HepG2 (cell line): ENCODE results near the gene NUP107. TPM values are rescaled to one million over a fixed set of nuclear protein-coding genes. Genes with fewer than 3 reads are reported as not detected.

ENCODE experiments used
- ATF7-NPFF ChIP-seq: sonication (generic); formaldehyde crosslinking; IDR thresholded peaks from 2 replicates; pipeline ENCODE4 v1.8.1; 2023; ENCODE audit warnings: mild to moderate bottlenecking, low read depth, missing genetic modification reagents, moderate library complexity
- ELF1 ChIP-seq: sonication (generic); formaldehyde crosslinking; IDR thresholded peaks from 2 replicates; pipeline ENCODE4 v1.4.0; 2020; ENCODE audit warnings: missing genetic modification reagents
- JUNB ChIP-seq: sonication (generic); formaldehyde crosslinking; IDR thresholded peaks from 2 replicates; pipeline ENCODE4 v1.8.0; 2022; ENCODE audit warnings: missing genetic modification reagents, mild to moderate bottlenecking, borderline replicate concordance
- MAFK ChIP-seq, 2 experiments: IDR thresholded peaks in 1 of 2; conservative IDR thresholded peaks in 1 of 2; 2 replicates each; pipeline ENCODE4 v1.6.1; 2011; ENCODE audit warnings: improper control_type of control experiment in 2 of 2, low read length in 2 of 2
- MATR3 ChIP-seq: sonication (generic); formaldehyde crosslinking; IDR thresholded peaks from 2 replicates; pipeline ENCODE4 v1.4.0; 2020; ENCODE audit warnings: missing genetic modification reagents
- MXI1 ChIP-seq: IDR thresholded peaks from 3 replicates; pipeline ENCODE4 v1.6.1; 2012; ENCODE audit warnings: low read depth, low read length, inconsistent platforms, borderline replicate concordance
- SP4 ChIP-seq: sonication (generic); formaldehyde crosslinking; IDR thresholded peaks from 2 replicates; pipeline ENCODE4 v1.8.1; 2023; ENCODE audit warnings: mild to moderate bottlenecking, missing genetic modification reagents
- TBX2 ChIP-seq: sonication (generic); formaldehyde crosslinking; IDR thresholded peaks from 2 replicates; pipeline ENCODE4 v1.5.0; 2020; ENCODE audit warnings: missing genetic modification reagents, mild to moderate bottlenecking, borderline replicate concordance
- TOPORS ChIP-seq: sonication (generic); formaldehyde crosslinking; IDR thresholded peaks from 2 replicates; pipeline ENCODE4 v1.8.0; 2023; ENCODE audit warnings: mild to moderate bottlenecking, missing genetic modification reagents
- USF2 ChIP-seq, 2 experiments: sonication (generic) in 1 of 2; formaldehyde crosslinking in 1 of 2; IDR thresholded peaks; 2 replicates each; pipeline versions ENCODE4 v1.5.1 to v1.6.1; 2011 to 2020; ENCODE audit warnings: borderline replicate concordance in 1 of 2, low read depth in 1 of 2, low read length in 1 of 2, mild to moderate bottlenecking in 1 of 2, missing genetic modification reagents in 1 of 2, moderate library complexity in 1 of 2
- ZNF136 ChIP-seq: sonication (generic); formaldehyde crosslinking; IDR thresholded peaks from 2 replicates; pipeline ENCODE4 v1.8.1; 2022; ENCODE audit warnings: low read depth, mild to moderate bottlenecking, moderate library complexity, missing genetic modification reagents
- ZNF292 ChIP-seq: sonication (generic); formaldehyde crosslinking; IDR thresholded peaks from 2 replicates; pipeline ENCODE4 v1.8.1; 2022; ENCODE audit warnings: mild to moderate bottlenecking, low read depth, missing genetic modification reagents, borderline replicate concordance
- ZNF552 ChIP-seq: sonication (generic); formaldehyde crosslinking; IDR thresholded peaks from 2 replicates; pipeline ENCODE4 v1.9.0; 2022; ENCODE audit warnings: missing genetic modification reagents, mild to moderate bottlenecking, borderline replicate concordance
- ZNF770 ChIP-seq: sonication (generic); formaldehyde crosslinking; IDR thresholded peaks from 2 replicates; pipeline ENCODE4 v1.5.0; 2020; ENCODE audit warnings: mild to moderate bottlenecking, missing genetic modification reagents
- polyA plus RNA-seq, 8 experiments: library from polyadenylated mRNA; depleted of rRNA in 3 of 8; stranded (reverse) in 7 of 8; unstranded in 1 of 8; fragments of >200 nt; fragmentation: Illumina TruSeq in 4 of 8; extraction: Trizol in 4 of 8; gene quantifications; 2 replicates each; pipeline versions ENCODE4 v1.2.1 to v1.2.3, GENCODE V29; 2011 to 2016; ENCODE audit warnings: low read depth in 4 of 8, missing spikeins in 1 of 8, mixed read lengths in 1 of 8; ENCODE audit not compliant: insufficient read depth in 1 of 8
- total RNA-seq, 5 experiments: library from RNA; depleted of rRNA; stranded (reverse); fragments of >200 nt; fragmentation: Illumina TruSeq; extraction: Trizol; gene quantifications; 2 replicates each; pipeline ENCODE4 v1.2.3, GENCODE V29; 2016; ENCODE audit warnings: low read depth in 1 of 5
- TF ChIP-seq, protein P1 (sequence below): sonication (generic); formaldehyde crosslinking; IDR thresholded peaks from 2 replicates; pipeline ENCODE4 v1.8.0; 2022; ENCODE audit warnings: missing genetic modification reagents, mild to moderate bottlenecking, moderate library complexity, borderline replicate concordance
- TF ChIP-seq, protein P2 (sequence below): sonication (generic); formaldehyde crosslinking; IDR thresholded peaks from 2 replicates; pipeline ENCODE4 v1.5.1; 2020; ENCODE audit warnings: missing genetic modification reagents, mild to moderate bottlenecking, borderline replicate concordance
- TF ChIP-seq, protein P3 (sequence below): sonication (generic); formaldehyde crosslinking; IDR thresholded peaks from 2 replicates; pipeline ENCODE4 v1.8.0; 2022; ENCODE audit warnings: mild to moderate bottlenecking, missing genetic modification reagents, borderline replicate concordance

Gene NUP107
- total and polyA plus RNA-seq, 2 of the 13 experiments (the other 11 are each of a cell fraction or from before 2014, with no cell fraction given): 54.7 to 100 TPM

DNA sequence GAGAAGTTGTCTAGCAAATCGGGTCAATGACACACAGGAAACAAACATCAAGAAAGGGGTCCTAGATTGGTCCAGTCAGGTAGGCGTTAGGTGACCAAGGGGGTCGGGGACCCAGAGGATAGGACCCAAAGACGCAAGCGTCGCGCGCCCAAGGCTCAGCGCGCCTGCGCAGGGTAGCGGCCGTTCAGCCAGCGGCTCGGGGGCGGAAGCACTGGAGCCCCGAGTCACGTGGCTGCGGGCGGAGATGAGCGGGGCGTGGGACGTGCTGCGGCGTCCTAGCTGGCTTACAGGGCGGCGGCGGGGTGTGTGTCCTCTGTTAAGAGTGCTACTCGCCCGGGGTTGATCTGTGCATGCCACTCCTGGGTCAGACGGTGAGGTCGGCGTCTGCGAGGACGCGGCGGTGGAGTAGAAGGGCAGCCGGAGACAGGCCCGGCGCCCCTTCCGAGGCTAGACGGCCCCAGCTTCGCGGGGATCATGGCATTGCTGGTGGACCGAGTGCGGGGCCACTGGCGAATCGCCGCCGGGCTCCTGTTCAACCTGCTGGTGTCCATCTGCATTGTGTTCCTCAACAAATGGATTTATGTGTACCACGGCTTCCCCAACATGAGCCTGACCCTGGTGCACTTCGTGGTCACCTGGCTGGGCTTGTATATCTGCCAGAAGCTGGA lies 59.3 kb downstream of the NUP107 start, which contains the start of gene SLC35E3 (continued):
- no peak for TF ChIP-seq MATR3 (CRISPR knock-in tag)
- TF ChIP-seq MXI1: peak; percentile 96
- 0 out of 2 replicates have a peak, but pooled peaks have one; percentile 35 for TF ChIP-seq ZNF552 (CRISPR knock-in tag)
- peak; percentile 87 for TF ChIP-seq USF2 (IDR thresholded peaks at IDR 0.05; ENCODE audit: low read depth, low read length)
- TF ChIP-seq USF2 (CRISPR knock-in tag; IDR thresholded peaks at IDR 0.05; ENCODE audit: borderline replicate concordance): peak; percentile 97; the same call in 1 of the 2 replicates
- TF ChIP-seq TBX2 (CRISPR knock-in tag): peak; percentile 87; the same call in 1 of the 2 replicates
- peak; percentile 58; the same call in 1 of the 2 replicates for TF ChIP-seq ZNF136 (CRISPR knock-in tag)
- peak; percentile 71 for TF ChIP-seq ZNF292 (CRISPR knock-in tag)
- TF ChIP-seq JUNB (CRISPR knock-in tag): no peak
- TF ChIP-seq, protein P1, sequence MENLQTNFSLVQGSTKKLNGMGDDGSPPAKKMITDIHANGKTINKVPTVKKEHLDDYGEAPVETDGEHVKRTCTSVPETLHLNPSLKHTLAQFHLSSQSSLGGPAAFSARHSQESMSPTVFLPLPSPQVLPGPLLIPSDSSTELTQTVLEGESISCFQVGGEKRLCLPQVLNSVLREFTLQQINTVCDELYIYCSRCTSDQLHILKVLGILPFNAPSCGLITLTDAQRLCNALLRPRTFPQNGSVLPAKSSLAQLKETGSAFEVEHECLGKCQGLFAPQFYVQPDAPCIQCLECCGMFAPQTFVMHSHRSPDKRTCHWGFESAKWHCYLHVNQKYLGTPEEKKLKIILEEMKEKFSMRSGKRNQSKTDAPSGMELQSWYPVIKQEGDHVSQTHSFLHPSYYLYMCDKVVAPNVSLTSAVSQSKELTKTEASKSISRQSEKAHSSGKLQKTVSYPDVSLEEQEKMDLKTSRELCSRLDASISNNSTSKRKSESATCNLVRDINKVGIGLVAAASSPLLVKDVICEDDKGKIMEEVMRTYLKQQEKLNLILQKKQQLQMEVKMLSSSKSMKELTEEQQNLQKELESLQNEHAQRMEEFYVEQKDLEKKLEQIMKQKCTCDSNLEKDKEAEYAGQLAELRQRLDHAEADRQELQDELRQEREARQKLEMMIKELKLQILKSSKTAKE: peak; percentile 28; the same call in 1 of the 2 replicates
- no peak for TF ChIP-seq MAFK (conservative IDR thresholded peaks at IDR 0.05 in 1 of 2, IDR thresholded peaks at IDR 0.05 in 1 of 2; ENCODE audit: low read length in 2 of 2)
- TF ChIP-seq, protein P2, sequence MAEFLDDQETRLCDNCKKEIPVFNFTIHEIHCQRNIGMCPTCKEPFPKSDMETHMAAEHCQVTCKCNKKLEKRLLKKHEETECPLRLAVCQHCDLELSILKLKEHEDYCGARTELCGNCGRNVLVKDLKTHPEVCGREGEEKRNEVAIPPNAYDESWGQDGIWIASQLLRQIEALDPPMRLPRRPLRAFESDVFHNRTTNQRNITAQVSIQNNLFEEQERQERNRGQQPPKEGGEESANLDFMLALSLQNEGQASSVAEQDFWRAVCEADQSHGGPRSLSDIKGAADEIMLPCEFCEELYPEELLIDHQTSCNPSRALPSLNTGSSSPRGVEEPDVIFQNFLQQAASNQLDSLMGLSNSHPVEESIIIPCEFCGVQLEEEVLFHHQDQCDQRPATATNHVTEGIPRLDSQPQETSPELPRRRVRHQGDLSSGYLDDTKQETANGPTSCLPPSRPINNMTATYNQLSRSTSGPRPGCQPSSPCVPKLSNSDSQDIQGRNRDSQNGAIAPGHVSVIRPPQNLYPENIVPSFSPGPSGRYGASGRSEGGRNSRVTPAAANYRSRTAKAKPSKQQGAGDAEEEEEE: peak; percentile 87; the same call in 1 of the 2 replicates
- 0 out of 2 replicates have a peak, but pooled peaks have one; percentile 53 for TF ChIP-seq ZNF770 (CRISPR knock-in tag)
- peak; percentile 78; the same call in 1 of the 2 replicates for TF ChIP-seq ATF7-NPFF (CRISPR knock-in tag)
- peak; percentile 83 for TF ChIP-seq ELF1 (CRISPR knock-in tag)
- TF ChIP-seq, protein P3, sequence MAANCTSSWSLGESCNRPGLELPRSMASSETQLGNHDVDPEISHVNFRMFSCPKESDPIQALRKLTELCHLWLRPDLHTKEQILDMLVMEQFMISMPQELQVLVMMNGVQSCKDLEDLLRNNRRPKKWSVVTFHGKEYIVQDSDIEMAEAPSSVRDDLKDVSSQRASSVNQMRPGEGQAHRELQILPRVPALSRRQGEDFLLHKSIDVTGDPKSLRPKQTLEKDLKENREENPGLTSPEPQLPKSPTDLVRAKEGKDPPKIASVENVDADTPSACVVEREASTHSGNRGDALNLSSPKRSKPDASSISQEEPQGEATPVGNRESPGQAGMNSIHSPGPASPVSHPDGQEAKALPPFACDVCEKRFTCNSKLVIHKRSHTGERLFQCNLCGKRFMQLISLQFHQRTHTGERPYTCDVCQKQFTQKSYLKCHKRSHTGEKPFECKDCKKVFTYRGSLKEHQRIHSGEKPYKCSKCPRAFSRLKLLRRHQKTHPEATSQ: 0 out of 2 replicates have a peak, but pooled peaks have one; percentile 53
- peak; percentile 78; the same call in 1 of the 2 replicates for TF ChIP-seq SP4
- TF ChIP-seq TOPORS: peak; percentile 29; the same call in 1 of the 2 replicates
